Amniotic epithelial cell (primary cell): ENCODE data around the gene COA1.
"Not testable (repeated sequence)": the region's sequence is repeated elsewhere in the genome, so short reads cannot be mapped to it uniquely, and the experiment has no call there.

ENCODE experiments used
- DNase-seq: peaks from one replicate; pipeline ENCODE4 v3.0.0-alpha.2; 2010; ENCODE audit warnings: low read depth

The COA1 gene

DNA sequence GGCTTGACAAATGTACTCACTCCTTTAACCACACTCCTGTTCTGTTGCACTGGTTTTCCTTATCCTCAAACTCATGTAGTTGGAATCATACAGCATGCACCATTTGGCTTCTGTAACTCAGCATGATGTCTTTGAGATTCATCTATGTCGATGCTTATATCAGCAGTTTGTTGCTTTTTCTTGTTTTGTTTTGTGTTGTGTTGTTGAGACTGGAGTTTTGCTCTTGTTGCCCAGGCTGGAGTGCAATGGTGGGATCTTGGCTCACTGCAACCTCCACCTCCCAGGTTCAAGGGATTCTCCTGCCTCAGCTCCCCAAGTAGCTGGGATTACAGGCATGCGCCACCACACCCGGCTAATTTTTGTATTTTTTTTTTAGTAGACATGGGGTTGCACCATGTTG, 101.5 kb downstream of the COA1 start:
- not testable (repeated sequence) for DNase-seq

DNA sequence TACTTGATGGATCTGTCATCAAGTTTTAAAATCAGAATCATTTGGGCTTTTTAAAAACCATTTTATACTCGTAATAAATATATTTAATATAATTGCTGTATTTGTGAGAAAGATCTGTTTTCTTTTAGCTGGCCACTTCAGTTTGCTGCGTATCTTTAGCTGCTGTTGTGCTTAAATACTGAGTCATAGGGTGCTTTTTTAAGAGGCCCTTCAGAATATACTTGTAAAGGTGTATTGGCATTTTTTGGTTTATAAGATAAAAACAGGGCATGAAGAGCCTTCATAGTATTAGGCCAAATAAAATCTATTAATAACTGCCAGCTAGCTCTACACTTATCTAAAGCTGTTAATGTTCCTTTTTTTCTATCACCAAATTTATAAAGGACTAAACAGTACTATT, 102.6 kb downstream of the COA1 start:
- DNase-seq: no peak

DNA sequence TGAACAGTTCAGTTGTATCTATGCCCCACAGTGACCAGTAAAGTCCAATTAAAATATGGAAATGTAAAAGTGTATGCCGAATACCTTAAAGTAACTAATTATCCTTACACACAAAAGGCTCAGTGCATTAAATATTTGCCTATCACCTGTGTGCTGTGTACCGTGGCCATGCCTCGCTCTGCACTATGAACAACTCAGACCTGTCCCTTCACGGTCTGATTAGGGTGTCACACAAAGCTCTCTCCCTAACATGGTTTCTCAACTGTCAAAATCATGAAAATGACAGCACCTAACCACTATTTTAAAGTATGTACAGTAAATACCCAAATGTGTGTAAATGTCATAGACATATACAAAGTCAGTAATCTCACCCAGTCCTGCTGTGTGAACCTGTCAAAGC, 103.3 kb downstream of the COA1 start:
- no peak for DNase-seq

DNA sequence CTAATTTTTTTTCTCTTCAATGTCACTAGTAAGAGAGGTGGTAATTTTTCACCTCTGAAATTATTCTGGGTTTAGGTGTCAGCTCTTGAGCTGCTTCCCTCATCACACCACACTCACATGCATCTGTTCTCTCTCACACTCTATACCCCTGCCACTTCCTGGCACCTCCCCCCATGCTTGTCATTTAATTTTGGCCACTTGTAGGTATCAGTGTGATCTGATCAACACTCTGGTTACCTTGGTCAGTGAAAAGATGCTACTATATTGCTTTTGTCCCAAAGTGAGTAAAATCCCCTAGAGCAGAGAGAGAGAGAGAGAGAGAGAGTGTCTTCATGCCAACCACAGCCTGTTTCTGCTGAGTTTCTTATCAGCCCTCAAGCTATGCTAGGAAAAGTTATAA, 103.9 kb downstream of the COA1 start:
- DNase-seq: no peak

DNA sequence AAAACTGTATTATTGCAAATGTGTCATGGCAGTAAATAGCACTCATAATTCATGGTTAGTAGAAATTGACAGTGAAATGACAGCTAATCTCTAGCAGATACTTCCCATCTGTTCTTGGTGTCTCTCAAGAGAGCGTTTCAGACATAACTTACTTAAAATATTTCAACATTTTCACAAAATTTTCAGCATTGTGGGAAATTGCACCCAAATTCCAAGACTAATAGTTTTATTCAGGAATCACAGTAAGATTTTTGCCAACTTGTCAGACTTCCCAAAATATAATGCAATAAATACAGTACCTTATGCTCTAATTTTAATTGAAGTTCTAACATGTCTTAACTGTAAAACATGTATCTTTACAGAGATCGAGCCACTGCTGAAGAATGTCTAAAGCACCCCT, 105.2 kb downstream of the COA1 start:
- no peak for DNase-seq

DNA sequence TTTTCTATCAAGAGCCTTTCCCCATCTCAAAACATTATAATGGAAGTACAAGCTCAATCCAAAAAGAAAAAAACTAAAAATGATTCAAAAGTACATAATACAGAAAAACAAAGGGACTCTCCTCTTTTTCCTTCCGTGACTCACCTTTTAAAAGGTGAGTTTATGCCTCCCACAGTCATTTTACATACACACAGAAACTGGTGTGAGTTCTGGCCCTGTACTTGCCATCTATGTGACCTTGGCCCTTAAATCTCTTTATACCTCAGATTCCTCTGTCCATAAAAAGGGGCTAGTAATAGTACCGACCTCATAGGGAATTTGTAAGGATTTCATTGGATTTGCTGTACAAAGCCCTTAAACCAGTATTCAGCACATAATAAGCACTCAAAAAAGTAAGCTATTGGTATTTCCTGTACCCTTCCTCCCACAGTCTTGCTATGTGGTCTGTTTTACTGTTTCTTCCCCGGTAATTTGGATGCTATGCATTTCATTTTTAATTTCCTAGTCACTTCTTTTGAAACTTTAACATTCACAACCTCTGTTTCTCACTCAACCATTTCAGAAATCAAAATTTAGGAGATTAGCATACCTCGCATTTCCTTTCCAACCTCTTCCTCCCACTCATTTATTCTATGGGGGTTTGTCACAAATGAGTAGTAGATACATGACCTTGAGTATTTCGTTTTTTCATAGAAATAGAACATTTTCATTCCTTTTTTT, 107.4 kb downstream of the COA1 start:
- no peak for DNase-seq

DNA sequence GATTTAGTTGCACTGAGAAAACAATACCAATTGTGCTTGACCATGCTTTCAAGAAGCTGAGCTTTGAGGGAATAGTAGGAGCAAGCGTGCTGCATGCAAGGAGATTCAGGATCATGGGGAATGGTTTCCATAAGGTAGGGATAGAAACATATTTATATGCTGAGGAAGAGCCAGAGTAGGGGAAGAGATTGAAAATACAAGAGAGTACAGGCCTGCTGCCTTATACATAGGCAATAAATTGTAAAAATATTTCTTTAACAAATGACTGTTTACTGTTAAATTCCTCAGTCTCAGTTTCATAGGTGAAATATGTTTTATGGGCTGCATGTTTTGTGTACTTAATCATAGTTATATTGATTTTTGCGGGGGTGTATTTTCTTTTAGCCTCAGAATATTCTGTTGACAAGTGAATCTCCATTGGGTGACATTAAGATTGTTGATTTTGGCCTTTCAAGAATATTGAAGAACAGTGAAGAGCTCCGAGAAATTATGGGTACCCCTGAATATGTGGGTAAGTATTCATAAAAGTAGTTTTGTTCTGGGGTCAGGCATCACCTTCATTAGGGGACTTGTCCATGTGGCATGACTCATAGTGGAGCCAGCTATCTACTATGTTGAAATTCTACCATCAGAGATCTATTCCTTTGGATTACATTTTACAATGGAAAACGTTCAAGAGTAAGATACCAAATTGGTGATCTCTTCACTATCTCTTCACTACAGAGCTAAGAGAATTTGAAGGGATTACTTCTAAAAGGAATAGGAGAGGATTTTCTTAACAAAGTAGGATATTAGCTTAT, 109.9 kb downstream of the COA1 start:
- no peak for DNase-seq

DNA sequence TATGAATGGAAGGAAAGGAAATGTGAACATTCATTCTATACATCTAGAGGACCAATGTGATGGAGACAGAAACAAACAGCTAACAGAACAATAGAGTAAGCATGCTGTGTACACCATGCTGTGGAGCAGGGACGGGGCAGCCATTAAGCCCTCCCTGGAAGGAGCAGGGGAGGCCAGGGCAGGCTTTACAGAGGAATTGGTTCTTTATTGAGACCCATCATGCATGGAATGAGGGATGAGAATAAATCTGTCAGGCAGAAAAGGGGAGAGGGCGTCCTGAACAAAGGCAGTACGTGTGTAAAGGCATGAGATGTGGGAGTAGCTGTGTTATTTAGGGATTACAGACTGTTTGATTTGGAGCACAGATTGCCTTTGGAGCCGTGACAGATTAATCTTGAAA, 111.2 kb downstream of the COA1 start:
- DNase-seq: no peak

DNA sequence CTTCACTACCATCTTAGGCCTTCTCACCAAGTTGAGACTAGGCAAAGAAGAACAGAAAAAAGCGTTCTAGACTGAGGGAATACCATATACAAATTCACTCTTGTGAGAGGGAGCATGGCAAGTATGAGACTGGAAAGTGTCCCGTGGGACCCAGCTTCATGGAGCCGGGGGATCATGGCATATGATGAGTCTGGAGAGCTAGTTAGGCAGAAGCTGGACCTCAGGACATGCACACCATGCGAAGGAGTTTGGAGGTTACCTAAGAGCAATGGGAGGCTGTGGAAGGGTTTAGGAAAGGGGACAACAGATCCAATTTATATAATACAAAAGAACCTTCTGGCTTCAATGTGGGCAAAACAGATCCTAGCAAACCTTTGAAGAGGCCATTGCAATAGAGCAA, 112.3 kb downstream of the COA1 start:
- DNase-seq: no peak

DNA sequence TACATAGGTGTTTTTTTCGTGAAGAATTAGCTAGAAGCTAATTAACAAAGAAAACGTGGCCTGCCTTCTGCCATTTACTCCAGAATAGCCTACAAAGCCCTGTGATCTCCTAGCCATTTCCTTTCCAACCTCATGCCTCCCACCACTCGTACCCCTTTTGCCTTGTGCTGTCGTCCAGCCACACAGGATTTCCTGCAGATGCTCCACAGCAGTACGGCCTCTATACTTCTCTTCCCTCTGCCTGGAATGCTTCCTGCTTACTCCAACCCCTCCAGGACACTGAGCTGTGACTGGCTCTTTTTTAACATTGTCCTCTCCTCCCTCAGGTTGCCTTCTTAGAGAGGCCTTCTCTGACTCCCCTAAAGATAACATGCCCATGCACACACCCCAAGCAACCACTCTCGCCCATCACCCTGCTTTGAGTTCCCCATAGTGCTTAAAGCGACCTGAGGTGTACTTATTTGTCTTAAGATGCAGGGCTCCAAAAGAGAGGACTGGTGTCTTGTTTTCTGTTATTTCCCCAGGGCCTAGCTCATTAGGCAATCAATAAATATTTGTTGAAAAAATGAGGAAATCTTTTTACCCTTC, 113.7 kb downstream of the COA1 start:
- no peak for DNase-seq

DNA sequence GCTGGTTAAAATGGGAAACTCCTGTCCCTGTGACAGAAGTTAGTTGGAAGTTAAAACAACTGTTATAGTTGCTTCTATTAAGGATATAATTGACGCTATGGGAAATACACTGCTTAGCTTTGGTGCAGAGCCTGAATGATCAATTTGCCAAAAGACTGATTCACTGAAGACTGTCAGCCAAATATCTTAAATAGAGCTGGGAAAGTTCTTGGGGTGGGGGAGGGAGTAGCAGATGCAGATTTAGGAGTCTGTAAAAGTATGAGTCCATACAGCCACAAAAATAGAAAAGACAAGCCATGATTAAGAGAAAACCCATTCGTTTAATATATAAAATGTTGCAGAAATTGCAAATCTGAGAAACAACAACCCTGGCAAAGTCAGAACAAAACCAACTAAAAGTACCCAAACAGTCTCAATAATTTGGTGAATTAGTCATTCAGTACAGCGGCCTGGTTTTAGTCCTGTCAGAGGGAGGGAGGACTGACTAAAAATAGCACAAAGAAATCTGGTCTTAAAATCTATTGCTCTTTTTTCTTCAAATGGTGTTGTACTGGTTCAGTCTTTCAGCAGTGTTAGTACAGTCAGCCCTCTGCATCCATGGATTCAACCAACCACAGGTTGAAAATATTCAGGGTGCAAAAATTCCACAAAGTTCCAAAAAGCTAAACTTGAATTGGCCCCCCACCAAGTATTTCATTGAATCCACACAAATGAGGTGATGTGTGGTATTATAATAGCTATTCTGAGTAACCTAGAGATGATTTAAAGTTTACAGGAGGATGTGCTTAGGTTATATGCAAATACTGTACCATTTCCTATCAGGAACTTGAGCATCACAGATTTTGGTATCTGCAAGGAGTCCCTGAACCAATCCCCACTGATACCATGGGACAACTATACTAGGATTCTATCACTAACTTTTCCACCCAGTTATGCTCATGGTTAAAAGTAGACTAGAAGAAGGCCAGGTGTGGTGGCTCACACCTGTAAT, 116.4 kb downstream of the COA1 start:
- DNase-seq: peak; percentile 33

DNA sequence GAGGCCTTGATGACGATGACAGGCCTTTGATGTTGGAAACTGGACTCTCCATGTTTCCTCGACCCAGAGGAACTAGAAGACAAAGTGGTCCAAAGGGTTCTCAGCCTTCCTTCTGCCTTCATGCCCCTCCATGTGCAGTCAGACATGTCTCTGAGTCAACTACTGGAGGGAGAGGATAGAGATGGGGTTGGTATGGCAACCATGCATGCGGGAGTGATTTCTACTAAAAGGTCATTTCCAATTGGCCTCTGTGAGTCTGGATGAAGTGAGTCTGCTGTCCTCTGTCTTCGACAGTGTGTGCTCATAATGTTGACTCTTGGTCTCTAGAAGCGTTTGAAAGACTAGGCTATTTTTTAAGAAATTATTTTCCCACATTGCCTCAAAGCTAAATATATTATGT, 117.2 kb downstream of the COA1 start:
- no peak for DNase-seq

DNA sequence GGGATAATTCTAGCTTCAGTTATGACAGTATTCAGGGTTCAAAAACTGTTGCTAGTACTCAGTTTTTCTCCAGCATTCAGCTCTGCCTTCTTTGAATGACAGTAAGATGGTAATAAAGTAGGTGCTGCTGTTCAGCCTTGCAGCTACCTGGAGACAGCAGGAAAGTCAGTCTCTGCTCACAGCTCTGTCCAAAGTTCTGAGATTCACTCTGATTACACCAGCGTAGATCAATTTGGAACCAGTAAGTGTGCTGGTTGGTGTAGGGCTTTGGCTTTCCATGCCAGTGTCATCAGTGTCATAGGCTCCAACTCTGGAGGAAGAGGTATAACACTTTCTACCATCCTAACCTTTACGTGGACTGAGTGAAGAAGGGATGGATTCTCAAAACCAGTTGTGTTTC, 120.2 kb downstream of the COA1 start:
- DNase-seq: no peak

DNA sequence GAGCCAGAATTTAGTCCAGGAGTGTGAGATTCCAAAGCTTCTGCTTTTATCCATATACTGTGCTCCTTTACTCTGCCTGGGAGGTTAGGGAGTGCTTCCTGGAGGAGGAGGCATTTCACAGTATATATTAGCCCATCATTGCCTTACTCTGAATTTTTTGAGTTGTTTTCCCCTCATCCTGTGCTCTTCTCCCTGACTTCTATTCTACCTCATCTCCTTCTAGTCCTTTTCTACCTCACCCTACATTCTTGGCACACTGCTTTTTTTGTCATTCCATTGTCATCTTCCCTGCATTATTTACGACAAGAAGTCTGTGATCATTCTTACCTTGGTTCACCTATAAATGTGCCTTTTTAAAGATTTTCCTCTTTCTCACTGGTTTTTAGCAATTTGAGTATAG, 125.1 kb downstream of the COA1 start:
- DNase-seq: no peak

DNA sequence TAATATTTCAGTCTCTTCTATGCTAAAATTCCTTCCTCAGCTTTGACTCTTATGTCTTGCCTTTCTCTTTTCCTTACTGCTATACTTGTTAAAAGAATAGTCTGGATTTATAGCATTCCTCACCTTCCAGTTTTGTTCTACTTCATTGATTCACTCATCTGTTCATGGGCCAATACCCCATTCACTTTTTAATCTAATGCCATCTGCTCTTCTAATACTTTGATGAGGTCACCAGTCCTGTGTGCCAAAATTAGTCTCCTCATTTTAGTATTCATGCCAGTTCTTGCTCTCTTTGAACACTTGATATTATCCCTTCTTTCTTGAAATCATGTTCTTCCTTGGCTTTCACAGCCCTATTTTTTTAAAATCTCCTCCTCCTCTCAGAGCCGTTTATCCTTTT, 127.1 kb downstream of the COA1 start:
- no peak for DNase-seq

DNA sequence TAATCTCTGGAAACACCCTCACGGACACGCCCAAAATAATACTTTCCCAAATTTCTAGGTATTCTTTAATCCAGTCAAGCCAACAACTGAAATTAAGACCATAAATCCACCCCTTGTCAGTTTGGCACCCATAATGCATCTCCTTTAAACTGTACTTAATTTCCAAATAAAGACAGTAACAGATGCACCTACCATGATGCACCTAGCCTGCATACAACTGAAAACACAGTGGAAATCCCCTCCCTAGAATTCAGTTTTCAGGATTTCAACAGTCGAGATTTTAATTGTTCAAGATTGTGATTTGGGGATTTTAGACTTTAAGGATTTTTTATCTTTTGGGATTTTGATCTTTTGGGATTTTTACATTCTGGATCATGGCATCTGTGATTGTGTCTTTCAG, 129.3 kb downstream of the COA1 start:
- DNase-seq: no peak

DNA sequence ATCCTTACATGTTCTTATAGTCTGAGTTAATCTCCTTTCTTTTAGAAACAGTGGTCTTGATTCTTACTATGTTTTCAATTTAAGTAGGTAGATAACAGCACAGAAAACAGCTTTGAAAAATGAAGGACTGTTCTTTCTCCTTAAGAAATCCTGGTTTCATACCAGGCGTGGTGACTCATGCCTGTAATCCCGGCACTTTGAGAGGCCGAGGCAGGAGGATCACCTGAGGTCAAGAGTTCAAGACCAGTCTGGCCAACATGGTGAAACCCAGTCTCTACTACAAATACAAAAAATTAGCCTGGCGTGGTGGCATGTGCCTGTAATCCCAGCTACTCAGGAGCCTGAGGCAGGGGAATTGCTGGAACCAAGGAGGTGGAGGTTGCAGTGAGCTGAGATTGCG, 132.9 kb downstream of the COA1 start:
- DNase-seq: peak; percentile 66

DNA sequence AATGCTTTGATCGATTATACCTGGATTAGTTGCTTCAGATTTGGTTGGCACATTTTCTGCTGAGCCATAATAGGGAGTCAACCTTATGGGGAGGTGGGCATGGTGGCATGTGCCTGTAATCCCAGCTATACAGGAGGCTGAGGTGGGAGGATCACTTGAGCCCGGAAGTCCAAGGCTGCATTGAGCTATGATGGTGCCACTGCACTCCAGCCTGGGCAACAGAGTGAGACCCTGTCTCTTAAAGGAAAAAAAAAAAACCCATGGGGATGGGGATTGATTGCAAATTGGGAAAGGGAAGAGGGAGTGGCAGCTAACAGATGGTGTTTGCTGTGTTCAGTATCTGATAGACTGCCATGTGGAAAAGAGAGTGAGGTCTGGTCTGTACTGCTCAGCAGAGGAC, 135.3 kb downstream of the COA1 start:
- no peak for DNase-seq

DNA sequence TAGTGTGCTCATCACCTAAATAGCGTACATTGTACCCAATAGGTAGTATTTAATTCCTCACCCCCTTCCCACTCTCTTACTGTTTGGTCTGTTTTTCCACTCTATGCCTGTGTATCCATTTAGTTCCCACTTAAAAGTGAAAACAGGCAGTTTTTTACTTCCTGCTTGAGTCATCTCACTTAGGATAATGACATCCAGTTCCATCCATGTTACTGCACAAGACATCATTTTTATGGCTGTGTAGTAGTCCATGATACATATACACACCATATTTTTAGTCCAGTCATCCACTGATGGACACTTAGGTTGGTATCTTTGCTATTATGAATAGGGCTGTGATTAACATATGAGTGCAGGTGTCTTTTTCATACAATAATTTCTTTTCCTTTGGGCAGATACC, 136.3 kb downstream of the COA1 start:
- no peak for DNase-seq

DNA sequence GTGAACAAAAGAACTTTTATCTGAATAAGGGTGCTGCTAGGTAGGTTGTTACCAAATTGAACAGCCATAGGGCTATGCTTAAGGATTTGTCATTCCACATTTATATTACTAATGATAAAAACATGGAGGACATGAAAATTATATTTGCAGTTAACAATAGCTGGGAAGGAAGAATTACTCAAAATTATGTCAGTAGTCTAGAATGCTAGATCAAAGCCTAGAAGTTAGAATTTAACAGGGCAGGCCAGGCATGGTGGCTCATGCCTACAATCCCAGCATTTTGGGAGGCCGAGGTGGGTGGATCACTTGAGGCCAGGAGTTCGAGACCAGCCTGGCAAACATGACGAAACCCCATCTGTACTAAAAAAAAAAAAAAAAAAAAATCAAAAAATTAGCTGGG, 137.0 kb downstream of the COA1 start:
- no peak for DNase-seq

DNA sequence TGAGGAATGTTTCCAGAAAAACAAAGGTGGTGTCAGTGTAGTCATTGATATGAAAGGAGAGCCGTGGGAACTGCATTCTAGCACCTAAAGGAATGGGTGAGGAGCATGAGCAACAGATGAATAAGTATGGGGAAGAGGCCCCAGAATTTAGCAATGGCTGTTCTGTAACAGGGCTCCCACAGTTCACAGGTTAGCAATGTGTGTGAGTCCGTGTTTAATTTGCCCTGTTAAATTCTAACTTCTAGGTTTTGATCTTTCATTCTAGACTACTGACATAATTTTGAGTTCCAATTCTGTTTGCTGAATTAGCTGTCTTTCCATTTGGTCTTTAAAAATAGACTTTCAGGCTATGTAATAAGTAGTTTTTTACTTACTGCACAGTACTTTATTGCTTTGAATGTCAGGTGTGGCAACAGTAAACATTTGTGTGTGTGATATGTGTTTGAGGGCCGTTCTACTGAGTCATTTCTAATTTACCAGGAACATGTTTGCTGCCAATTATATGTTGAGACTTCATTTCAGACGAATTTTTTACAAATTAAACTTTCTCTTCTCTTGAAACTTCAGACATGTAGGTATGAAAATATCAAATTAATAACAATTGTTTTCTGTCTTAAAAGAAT, 137.7 kb downstream of the COA1 start:
- DNase-seq: peak; percentile 67
